Stimulated activated CD8-positive, alpha-beta memory T cell treated with anti-CD3 and anti-CD28 coated beads, Interleukin-4, amount 100 ng/mL, for 24 hours (primary cell): ENCODE data around the gene ISYNA1.

ENCODE experiments used
- DNase-seq: peaks from one replicate; pipeline ENCODE4 v3.0.0-alpha.2; 2020; ENCODE audit warnings: low read depth

Gene ISYNA1

GRCh38 chr19:18431351-18432197 is 6.4 kb downstream of the ISYNA1 start:
- DNase-seq = no peak

DNA sequence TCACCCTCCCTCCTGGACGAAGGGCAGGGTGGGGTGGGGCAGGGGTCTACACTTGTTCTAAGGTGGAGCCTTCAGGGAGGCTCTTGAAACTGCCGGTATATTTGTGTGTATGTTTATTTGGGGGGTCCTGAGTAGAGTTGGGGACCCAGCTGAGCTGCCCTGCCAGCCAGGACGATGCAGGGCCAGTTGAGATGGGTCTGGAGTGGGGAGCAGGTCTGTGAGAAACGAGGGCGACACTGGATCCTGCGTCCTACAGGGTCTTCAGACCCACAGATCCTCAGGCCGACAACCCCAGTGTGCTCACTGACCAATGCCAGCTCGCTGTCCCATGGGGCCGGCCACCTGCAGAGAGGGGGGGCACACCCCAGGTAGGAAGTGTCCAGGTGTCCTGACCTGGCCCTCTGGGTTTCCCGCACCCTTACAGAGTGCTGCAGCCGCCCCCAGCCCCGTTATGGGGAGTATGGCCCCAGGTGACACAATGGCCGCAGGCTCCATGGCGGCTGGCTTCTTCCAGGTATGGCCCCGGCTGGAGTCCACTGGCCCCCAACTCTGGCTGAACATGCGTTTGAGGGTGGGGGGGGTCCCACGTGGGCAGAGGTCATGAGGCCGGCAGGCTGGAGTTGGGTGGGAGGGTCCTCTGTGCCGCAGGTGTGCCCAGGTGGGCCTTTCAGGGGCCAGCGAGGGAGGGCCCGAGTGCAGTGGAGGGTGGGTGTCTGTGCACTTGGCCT is 7.4 kb downstream of the ISYNA1 start:
- DNase-seq = no peak

- no peak for DNase-seq
Observed at GRCh38 chr19:18429717-18430416, 8.1 kb downstream of the ISYNA1 start.

DNA sequence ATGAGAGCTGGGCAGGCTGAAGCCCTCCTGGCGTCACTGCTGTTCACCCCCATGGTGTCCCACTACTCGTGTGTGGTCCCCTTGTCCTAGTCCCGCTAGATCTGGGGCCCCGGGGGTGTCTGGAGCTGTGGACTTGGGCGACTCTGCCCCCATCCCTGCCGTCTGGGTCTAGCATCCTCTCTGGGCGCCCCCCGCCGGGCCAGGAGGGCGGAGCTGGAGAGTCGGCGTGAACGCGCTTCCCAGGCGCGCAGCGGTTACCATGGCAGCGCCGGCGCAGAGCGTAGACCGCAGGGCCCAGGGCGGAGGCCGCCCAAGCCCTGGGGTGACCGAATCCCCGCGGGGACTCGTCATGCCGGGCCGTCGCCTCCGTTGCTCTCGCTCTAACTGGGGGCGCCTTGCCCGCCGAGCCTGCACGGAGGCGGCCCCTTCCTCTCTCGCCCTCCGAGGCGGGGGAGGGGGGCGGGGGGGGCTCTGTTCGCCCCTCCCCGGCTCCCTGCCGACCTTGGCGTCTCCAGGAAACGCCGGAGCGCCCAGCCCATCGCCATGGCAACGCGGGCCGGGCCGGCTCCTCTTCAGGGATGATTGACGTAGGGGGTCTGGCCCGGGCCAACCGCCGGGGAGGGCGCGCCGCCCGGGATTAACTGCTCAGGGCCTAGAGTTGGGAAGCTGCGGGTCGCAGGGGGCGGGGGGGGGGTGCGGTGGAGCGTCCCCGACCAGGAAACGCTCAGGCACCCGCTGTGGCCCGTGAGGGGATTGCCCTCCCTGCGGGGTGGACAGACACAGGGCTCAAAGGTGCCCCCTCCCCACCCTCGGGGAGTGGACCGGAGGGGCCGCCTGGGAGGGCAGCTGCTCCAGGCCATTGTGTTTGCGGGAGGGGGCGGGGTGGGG is 8.9 kb downstream of the ISYNA1 start:
- DNase-seq = peak; percentile 74

DNA sequence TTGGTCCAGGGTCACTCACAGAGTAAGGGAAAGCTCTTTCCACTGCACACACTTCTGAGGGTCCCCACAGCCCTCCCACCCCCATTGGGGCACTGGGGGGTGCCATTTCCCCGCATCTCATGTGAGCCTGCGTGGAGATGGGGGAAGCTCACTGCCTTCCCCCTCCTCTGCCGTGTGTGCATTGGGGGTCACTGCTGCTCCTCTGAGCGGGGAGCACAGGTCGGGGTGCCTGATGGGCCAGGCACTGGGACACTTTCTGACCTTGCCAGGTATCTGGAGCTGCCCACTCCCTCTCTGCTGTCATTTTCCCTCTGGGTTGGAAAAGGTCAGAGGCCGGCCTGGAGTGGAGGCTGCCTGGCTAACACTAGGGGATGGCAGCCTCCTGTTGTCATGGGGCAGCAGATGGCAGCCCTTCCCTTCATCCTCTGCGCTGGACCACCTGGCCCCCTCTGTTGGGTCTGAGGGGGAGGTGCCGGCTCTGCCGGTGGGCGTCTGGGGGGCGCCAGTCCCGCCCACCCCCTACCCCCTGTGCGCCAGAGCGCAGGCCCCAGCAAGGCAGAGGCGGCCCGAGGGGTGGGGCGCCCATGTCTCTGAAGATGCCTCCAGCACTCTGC is 9.7 kb downstream of the ISYNA1 start:
- DNase-seq = no peak

DNA sequence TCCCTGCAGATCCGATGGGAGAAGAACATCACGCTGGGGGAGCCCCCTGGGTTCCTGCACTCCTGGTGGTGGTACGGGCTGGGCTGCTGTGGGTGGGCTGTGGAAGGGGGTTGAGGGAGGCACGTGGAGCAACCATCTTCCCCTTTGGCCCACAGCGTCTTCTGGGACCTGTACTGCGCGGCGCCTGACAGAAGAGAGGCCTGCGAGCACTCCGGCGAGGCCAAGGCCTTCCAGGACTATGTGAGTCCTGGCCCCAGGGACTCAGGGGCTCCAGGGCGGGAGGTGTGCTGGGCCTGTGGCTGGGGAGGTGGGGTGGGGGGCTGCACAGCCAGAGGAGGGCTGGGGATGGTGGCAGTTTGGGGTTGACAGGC is 10.2 kb downstream of the ISYNA1 start:
- DNase-seq = no peak

DNA sequence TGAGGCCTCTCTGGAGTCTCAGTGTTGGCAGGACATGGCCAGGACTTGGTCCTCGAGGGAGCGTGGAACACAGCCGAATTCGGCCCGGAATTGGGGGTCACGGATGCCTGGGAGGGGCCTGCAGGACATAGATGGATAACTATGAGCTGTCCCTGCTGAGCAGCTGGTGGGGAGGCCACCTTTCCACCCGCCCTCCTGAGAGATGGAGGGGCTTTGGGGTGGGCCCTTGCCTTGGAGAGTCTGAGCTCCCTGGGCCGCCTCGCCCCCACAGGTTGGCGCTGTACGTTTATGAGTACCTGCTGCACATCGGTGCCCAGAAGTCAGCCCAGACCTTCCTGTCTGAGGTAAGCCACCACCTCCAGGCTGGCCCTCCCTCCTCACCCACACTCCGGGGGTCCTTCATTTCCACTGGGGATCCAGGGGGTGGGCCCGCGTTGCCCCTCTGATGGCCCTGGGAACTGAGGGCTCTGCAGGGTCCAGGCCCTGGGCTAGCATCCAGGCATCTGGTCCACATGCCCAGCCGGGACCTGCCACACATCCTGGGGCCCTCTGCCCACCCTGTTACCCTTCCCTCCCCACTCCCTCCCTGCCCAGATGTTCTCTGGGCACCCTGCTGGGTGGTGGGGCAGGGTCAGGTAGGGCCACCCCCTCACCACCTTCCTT is 10.7 kb downstream of the ISYNA1 start:
- no peak for DNase-seq

GRCh38 chr19:18426416-18426767 is 11.5 kb downstream of the ISYNA1 start:
- no peak for DNase-seq

DNA sequence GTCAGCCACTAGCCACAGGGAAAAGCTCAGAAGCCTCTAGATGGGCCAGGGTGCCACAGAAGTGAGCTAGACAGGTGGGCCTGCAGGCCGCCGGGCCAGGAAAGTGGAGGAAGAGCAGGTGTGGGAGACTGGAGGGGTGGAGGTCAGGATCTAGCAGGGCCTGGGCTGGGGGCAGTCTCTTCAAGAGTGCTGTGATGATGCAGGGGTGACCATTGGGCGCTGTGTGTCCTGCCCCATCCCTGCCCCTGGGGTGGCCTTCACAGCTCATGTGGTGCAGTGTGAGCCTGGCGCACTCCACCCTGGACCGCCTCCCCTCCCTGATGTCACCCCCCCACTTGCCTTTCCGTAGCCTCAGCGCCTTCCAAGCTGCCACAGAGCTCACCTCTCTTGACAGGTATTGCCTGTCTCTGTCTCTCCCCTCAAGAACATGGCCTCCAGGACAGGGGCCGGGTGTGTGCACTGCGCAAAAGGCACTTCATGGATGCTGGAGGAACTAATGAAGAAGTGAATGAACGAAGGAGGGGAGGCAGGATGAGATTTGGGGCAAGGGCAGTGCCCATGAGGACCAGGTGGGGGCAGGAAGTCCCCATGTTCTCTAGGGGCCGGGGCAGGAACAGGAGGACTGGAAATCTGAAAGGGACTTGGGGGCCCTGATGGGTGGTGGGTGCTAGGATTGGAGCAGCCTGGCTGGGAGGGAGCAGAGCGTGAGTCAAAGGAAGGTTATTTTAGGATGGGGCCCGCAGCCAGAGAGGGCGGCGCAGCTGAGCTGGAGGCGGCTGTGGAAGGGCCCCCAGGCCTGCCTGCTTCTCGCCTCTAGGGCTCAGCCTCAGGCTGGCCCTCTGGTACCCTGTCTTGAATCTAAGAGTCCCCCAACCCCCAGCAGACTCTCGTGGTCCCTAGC is 12.2 kb downstream of the ISYNA1 start:
- DNase-seq = no peak

DNA sequence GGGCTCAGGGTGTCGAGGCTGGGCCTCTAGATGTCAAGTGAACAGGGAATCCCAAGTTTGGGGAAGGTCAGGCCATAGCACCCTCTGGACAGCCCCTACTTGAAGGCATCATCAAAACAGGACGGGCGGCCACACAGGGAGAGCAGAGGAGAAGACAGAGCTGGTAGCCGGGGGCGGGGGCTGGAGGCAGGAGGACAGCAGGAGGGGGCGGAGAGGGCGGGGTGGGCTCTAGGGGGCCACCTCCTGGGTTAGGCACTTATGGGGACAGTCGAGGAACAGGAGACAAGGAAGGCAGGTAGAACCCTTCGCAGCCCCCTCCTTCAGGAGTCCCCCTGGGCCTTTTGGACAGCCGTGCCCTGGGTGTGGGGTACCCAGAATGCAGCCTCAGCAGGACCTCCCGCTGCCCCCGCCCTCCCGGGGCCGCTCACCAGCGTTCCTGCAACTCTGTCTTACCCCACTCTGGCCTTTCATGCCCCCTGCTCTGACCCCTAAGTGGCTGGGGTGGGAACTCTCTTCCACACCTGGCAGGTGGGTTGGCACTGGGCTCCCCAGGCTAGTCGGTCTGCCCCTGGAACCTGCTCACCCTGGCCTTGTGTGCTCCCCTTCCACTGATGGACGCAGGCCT is 12.9 kb downstream of the ISYNA1 start:
- no peak for DNase-seq

- DNase-seq = no peak
Observed at GRCh38 chr19:18424122-18424889, 13.6 kb downstream of the ISYNA1 start.

DNA sequence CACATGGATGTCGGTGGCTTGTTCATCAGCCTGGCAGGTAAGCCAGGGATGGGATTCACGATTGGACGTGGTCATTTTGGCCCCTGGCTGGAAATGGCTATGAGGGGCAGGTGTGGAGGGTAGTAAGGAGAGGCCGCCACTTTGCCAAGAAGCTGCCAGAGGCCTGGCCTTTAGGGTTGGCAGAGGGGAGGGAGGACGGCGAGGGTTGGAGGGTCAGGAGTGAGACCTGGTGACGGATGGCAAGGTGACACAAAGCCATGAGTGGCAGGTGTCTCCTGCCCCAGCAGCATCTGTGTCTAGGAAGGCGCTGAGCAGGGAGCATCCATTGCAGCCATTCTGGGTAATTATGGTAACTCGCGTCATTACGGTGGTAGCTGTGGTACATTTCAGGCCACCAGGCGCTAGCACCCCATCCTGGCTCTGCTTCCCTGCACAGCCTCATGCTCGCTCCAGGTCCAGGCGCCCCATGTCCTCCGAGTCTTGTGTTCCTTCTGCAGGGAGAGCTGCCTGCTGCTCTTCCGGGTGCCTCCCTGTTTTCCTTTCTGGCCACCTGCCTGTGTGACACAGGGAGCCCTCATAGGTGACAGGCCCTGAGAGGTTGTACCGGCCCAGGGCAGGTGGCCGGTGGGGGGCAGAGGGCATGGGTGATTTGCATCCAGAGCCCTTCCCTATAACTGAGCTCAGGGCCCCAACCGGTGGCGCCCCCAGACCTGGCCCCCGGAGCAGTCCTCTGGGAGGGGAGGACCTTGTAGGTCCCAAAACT is 14.5 kb downstream of the ISYNA1 start:
- no peak for DNase-seq

DNA sequence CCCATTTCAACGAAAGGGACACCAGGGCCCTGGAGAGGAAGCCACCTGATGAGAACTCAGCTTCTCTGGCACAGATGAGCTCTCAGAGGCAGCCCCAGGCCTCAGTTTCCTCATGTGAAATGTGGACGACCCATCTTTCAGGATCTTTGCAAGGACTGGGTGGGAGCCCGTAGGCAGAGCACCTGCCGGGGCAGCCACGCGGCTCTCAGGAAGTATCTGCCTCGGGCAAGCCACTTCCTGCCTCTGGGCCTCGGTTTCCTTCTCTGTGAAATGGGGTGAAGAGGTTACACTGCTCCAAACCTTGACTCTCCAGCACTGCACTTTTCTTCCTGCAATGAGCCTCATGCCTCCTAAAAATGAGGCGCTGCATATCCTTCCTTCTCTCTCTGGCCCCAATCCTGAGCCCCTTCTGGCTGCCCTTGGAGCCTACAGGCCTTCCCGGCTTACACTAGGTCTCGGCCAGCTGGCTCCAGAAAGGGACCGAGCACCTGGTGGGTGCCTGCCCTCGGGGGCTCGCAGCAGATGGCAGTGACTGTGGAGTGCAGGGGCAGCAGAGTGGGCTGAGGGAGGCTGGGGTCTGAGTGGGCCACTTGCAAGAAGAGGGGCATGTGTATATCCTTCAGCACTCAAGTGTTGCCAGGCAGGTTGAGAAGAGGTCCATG is 15.3 kb downstream of the ISYNA1 start:
- no peak for DNase-seq

DNA sequence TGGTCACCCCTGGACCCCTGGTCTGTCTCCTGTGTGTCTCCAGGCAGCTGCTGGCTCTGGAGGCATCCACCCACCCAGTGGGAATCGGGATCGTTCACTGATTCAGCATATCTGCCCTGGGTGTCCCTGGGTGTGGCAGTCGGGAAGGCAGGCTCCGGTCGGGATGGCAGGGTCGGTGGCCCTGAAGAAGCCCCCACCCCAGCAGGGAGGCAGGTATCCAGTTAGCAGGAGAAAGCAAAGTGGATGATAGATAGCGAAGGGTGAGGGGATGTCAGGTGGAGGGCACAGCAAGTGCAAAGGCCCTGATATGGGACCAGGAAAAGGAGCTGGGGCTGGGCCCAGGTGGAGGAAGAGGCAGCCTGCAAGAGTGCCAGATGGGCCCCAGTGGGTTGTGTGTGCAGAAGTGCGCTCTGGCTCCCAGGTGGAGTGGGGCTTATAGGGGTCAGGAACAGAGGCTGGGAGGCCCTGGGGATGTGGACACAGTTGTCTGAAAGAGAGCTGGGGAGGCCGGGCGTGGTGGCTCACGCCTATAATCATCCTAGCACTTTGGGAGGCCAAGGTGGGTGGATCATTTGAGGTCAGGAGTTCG is 16.5 kb downstream of the ISYNA1 start:
- no peak for DNase-seq

GRCh38 chr19:18420930-18421329 is 17.0 kb downstream of the ISYNA1 start:
- no peak for DNase-seq

- no peak for DNase-seq
Observed at GRCh38 chr19:18419699-18420460, 18.1 kb downstream of the ISYNA1 start.
